HepG2 (cell line): Measurements from ENCODE around the gene RSL1D1. TPM values are rescaled to one million over a fixed set of nuclear protein-coding genes. Genes with fewer than 3 reads are reported as not detected.

Experiments
- ATF7-NPFF ChIP-seq: sonication (generic); formaldehyde crosslinking; IDR thresholded peaks from 2 replicates; pipeline ENCODE4 v1.8.1; 2023; ENCODE audit warnings: mild to moderate bottlenecking, low read depth, missing genetic modification reagents, moderate library complexity
- CEBPZ ChIP-seq: IDR thresholded peaks from 2 replicates; pipeline ENCODE4 v1.6.1; 2012; ENCODE audit warnings: low read length, improper control_type of control experiment
- CENPBD1 ChIP-seq: sonication (generic); formaldehyde crosslinking; IDR thresholded peaks from 2 replicates; pipeline ENCODE4 v1.8.0; 2022; ENCODE audit warnings: missing genetic modification reagents, low read depth, mild to moderate bottlenecking, borderline replicate concordance
- ELK4 ChIP-seq: sonication (generic); formaldehyde crosslinking; IDR thresholded peaks from 2 replicates; pipeline ENCODE4 v1.9.0; 2021; ENCODE audit warnings: missing genetic modification reagents, borderline replicate concordance
- FOXA1 ChIP-seq, 2 experiments: fragments of 450-650 bp in 1 of 2; sonication (generic) in 1 of 2; formaldehyde crosslinking in 1 of 2; IDR thresholded peaks; 2 replicates each; pipeline versions ENCODE4 v1.4.0 to v1.6.1; 2016 to 2020; ENCODE audit warnings: missing genetic modification reagents in 1 of 2
- FOXO4 ChIP-seq: sonication (generic); formaldehyde crosslinking; conservative IDR thresholded peaks from 2 replicates; pipeline ENCODE4 v1.8.1; 2023; ENCODE audit warnings: missing genetic modification reagents
- KAT2B ChIP-seq: fragments of 150-350 bp; IDR thresholded peaks from 2 replicates; pipeline ENCODE4 v1.6.1; 2014; ENCODE audit warnings: low read depth, low read length, borderline replicate concordance
- MEIS2 ChIP-seq: sonication (generic); formaldehyde crosslinking; IDR thresholded peaks from 2 replicates; pipeline ENCODE4 v1.9.0; 2021; ENCODE audit warnings: mild to moderate bottlenecking, missing genetic modification reagents
- POLR2AphosphoS2 ChIP-seq: IDR thresholded peaks from 2 replicates; pipeline ENCODE4 v1.6.1; 2011; ENCODE audit warnings: low read depth, low read length, improper control_type of control experiment
- RNF219 ChIP-seq: sonication (generic); formaldehyde crosslinking; IDR thresholded peaks from 2 replicates; pipeline ENCODE4 v1.5.0; 2020; ENCODE audit warnings: mild to moderate bottlenecking, missing genetic modification reagents
- STAT5B ChIP-seq: sonication (generic); formaldehyde crosslinking; IDR thresholded peaks from 2 replicates; pipeline ENCODE4 v1.4.0; 2020; ENCODE audit warnings: missing genetic modification reagents
- TEAD3 ChIP-seq: optimal IDR thresholded peaks from 2 replicates; pipeline ENCODE3; 2016; ENCODE audit warnings: borderline replicate concordance
- THAP11 ChIP-seq: IDR thresholded peaks from 2 replicates; pipeline ENCODE4 v1.6.1; 2016; ENCODE audit warnings: missing biosample characterization, missing genetic modification reagents
- THAP7 ChIP-seq: sonication (generic); formaldehyde crosslinking; IDR thresholded peaks from 2 replicates; pipeline ENCODE4 v1.8.1; 2023; ENCODE audit warnings: mild to moderate bottlenecking, missing genetic modification reagents
- WIZ ChIP-seq: sonication (generic); formaldehyde crosslinking; IDR thresholded peaks from 2 replicates; pipeline ENCODE4 v1.5.1; 2020; ENCODE audit warnings: mild to moderate bottlenecking, missing genetic modification reagents
- ZFP36L1 ChIP-seq: sonication (generic); formaldehyde crosslinking; IDR thresholded peaks from 2 replicates; pipeline ENCODE4 v1.8.0; 2022; ENCODE audit warnings: mild to moderate bottlenecking, missing genetic modification reagents, moderate library complexity
- ZNF530 ChIP-seq: sonication (generic); formaldehyde crosslinking; IDR thresholded peaks from 2 replicates; pipeline ENCODE4 v1.5.0; 2020; ENCODE audit warnings: low read depth, mild to moderate bottlenecking, missing genetic modification reagents
- ZNF547 ChIP-seq: sonication (generic); formaldehyde crosslinking; IDR thresholded peaks from 2 replicates; pipeline ENCODE4 v1.5.1; 2020; ENCODE audit warnings: mild to moderate bottlenecking, missing genetic modification reagents
- ZNF7 ChIP-seq: IDR thresholded peaks from 2 replicates; pipeline ENCODE4 v1.6.1; 2016; ENCODE audit warnings: missing biosample characterization, missing genetic modification reagents
- polyA plus RNA-seq, 8 experiments: library from polyadenylated mRNA; depleted of rRNA in 3 of 8; stranded (reverse) in 7 of 8; unstranded in 1 of 8; fragments of >200 nt; fragmentation: Illumina TruSeq in 4 of 8; extraction: Trizol in 4 of 8; gene quantifications; 2 replicates each; pipeline versions ENCODE4 v1.2.1 to v1.2.3, GENCODE V29; 2011 to 2016; ENCODE audit warnings: low read depth in 4 of 8, missing spikeins in 1 of 8, mixed read lengths in 1 of 8; ENCODE audit not compliant: insufficient read depth in 1 of 8
- total RNA-seq, 5 experiments: library from RNA; depleted of rRNA; stranded (reverse); fragments of >200 nt; fragmentation: Illumina TruSeq; extraction: Trizol; gene quantifications; 2 replicates each; pipeline ENCODE4 v1.2.3, GENCODE V29; 2016; ENCODE audit warnings: low read depth in 1 of 5

Gene RSL1D1
- total and polyA plus RNA-seq, 2 of the 13 experiments (the other 11 are each of a cell fraction or from before 2014, with no cell fraction given), result 187 to 343 TPM

- no peak for TF ChIP-seq CEBPZ
- TF ChIP-seq TEAD3 (CRISPR knock-in tag), result no peak
- no peak for TF ChIP-seq ELK4 (CRISPR knock-in tag)
- TF ChIP-seq FOXO4 (CRISPR knock-in tag), result 0 out of 2 replicates have a peak, but pooled peaks have one; percentile 87
- TF ChIP-seq ZNF530 (CRISPR knock-in tag), result no peak
- TF ChIP-seq ZFP36L1 (CRISPR knock-in tag), result peak; percentile 11; the same call in 1 of the 2 replicates
- peak; percentile 94 for TF ChIP-seq THAP11 (CRISPR knock-in tag)
- no peak for TF ChIP-seq KAT2B
- peak; percentile 80; the same call in 1 of the 2 replicates for TF ChIP-seq POLR2AphosphoS2
- TF ChIP-seq ZNF7 (CRISPR knock-in tag), result peak; percentile 38; the same call in 1 of the 2 replicates
- TF ChIP-seq THAP7 (CRISPR knock-in tag), result peak; percentile 40; the same call in 1 of the 2 replicates
- peak; percentile 97 for TF ChIP-seq ATF7-NPFF (CRISPR knock-in tag)
- TF ChIP-seq RNF219 (CRISPR knock-in tag), result 0 out of 2 replicates have a peak, but pooled peaks have one; percentile 78
- TF ChIP-seq STAT5B (CRISPR knock-in tag), result peak; percentile 71; the same call in 1 of the 2 replicates
- TF ChIP-seq FOXA1 (IDR thresholded peaks at IDR 0.05), result no peak
- peak; percentile 33; the same call in 1 of the 2 replicates for TF ChIP-seq FOXA1 (CRISPR knock-in tag; IDR thresholded peaks at IDR 0.05)
- peak; percentile 88 for TF ChIP-seq ZNF547 (CRISPR knock-in tag)
- peak; percentile 76; the same call in 1 of the 2 replicates for TF ChIP-seq MEIS2 (CRISPR knock-in tag)
- no peak for TF ChIP-seq WIZ (CRISPR knock-in tag)
- TF ChIP-seq CENPBD1 (CRISPR knock-in tag), result peak; percentile 32; the same call in 1 of the 2 replicates
These were observed at the start of gene RSL1D1 (continued) for GRCh38 chr16:11851294-11852091.
